Endothelial cell of umbilical vein (primary cell): Measurements from ENCODE around the gene FNDC1. TPM values are rescaled to one million over a fixed set of nuclear protein-coding genes. Genes with fewer than 3 reads are reported as not detected.

Source experiments
- BruUV-seq: library from RNA; stranded (reverse); fragments of 400-500 nt; replicated peaks from 2 replicates; lab custom pipeline; 2021; lab: Mats Ljungman, UMichigan
- CTCF ChIA-PET: fragments of 300-600, 350-600 bp; sonication (Branson Sonifier 250); formaldehyde crosslinking; loops from one replicate; lab custom pipeline; 2021; ENCODE audit warnings: antibody characterized with exemption, inconsistent platforms; lab: Charles Lee
- POLR2A ChIA-PET: fragments of 300-600, 350-600 bp; sonication (Branson Sonifier 250); formaldehyde crosslinking; loops from one replicate; lab custom pipeline; 2021; ENCODE audit warnings: antibody characterized with exemption, inconsistent platforms; lab: Charles Lee
- DNase-seq: peaks from one replicate; pipeline ENCODE4 v3.0.0-alpha.2; 2011; ENCODE audit warnings: low read depth, low spot score
- FAIRE-seq: peaks from 2 replicates; lab custom pipeline; 2011; peaks lifted over from hg19 to GRCh38; lab: Jason Lieb, UNC
- H2AFZ ChIP-seq: 2 replicates; pipeline ENCODE4 v1.6.0; 2012; ENCODE audit warnings: low read depth, low read length, control low read depth, inconsistent platforms
- H3K27ac ChIP-seq: 2 replicates; pipeline ENCODE4 v1.5.1; 2011; ENCODE audit warnings: low read depth, mild to moderate bottlenecking, control low read depth, low read length, moderate library complexity; ENCODE audit not compliant: insufficient read depth
- H3K27me3 ChIP-seq, 2 experiments: 2 replicates each; pipeline versions ENCODE4 v1.6.0 to v1.6.1; 2011; ENCODE audit warnings: low read length in 2 of 2, mixed read lengths in 1 of 2; ENCODE audit not compliant: control insufficient read depth in 2 of 2, insufficient read depth in 2 of 2
- H3K36me3 ChIP-seq, 2 experiments: 2 replicates in 1 of 2; 3 replicates in 1 of 2; pipeline ENCODE4 v1.5.1; 2011; ENCODE audit warnings: low read length in 2 of 2, mild to moderate bottlenecking in 1 of 2, moderate library complexity in 1 of 2; ENCODE audit not compliant: control insufficient read depth in 2 of 2, insufficient read depth in 2 of 2; ENCODE audit errors: extremely low read depth in 1 of 2
- H3K4me1 ChIP-seq: 3 replicates; pipeline ENCODE4 v1.5.1; 2011; ENCODE audit warnings: mild to moderate bottlenecking, low read length; ENCODE audit not compliant: control insufficient read depth, insufficient read depth; ENCODE audit errors: extremely low read depth
- H3K4me2 ChIP-seq: 2 replicates; pipeline ENCODE4 v1.6.1; 2011; ENCODE audit warnings: low read length, control low read depth, mixed read lengths; ENCODE audit not compliant: insufficient read depth
- H3K4me3 ChIP-seq, 3 experiments: fragments of 200-600 bp in 1 of 3; sonication (generic), shearing (Covaris generic) in 1 of 3; replicated peaks in 1 of 3; 2 replicates each; pipeline ENCODE4 v1.5.1; 2011 to 2016; ENCODE audit warnings: control low read depth in 3 of 3, low read length in 3 of 3, mild to moderate bottlenecking in 2 of 3, inconsistent platforms in 1 of 3, low read depth in 1 of 3, moderate library complexity in 1 of 3; ENCODE audit not compliant: insufficient read depth in 1 of 3
- H3K79me2 ChIP-seq: 2 replicates; pipeline ENCODE4 v1.6.0; 2012; ENCODE audit warnings: low read length, inconsistent platforms; ENCODE audit not compliant: control insufficient read depth, insufficient read depth
- H3K9ac ChIP-seq: replicated peaks from 2 replicates; pipeline ENCODE3; 2011; ENCODE audit warnings: low read length, control low read depth; ENCODE audit not compliant: insufficient read depth; ENCODE audit errors: extremely low read depth
- H3K9me1 ChIP-seq: replicated peaks from 3 replicates; pipeline ENCODE4 v1.6.0; 2011; ENCODE audit warnings: mild to moderate bottlenecking, low read length; ENCODE audit not compliant: control insufficient read depth, insufficient read depth; ENCODE audit errors: extremely low read depth
- H3K9me3 ChIP-seq: replicated peaks from 2 replicates; pipeline ENCODE4 v1.5.1; 2012; ENCODE audit warnings: low read length, inconsistent platforms; ENCODE audit not compliant: control insufficient read depth, insufficient read depth
- H4K20me1 ChIP-seq: replicated peaks from 2 replicates; pipeline ENCODE3; 2011; ENCODE audit warnings: mild to moderate bottlenecking, low read length; ENCODE audit not compliant: control insufficient read depth, insufficient read depth; ENCODE audit errors: extremely low read depth
- CTCF ChIP-seq, 2 donors: IDR thresholded peaks; 1 replicate in 1 of 2; 2 replicates in 1 of 2; pipeline ENCODE4 v1.5.1; 2011; ENCODE audit warnings: low read length in 2 of 2, mild to moderate bottlenecking in 2 of 2, moderate library complexity in 2 of 2, control low read depth in 1 of 2, inconsistent platforms in 1 of 2, low read depth in 1 of 2; ENCODE audit not compliant: insufficient read depth in 1 of 2; ENCODE audit errors: extremely low read depth in 1 of 2
- EZH2 ChIP-seq: IDR thresholded peaks from 2 replicates; pipeline ENCODE4 v1.6.1; 2012; ENCODE audit warnings: borderline replicate concordance, low read depth, mild to moderate bottlenecking, moderate library complexity, low read length, inconsistent platforms; ENCODE audit not compliant: severe bottlenecking
- FOS ChIP-seq: IDR thresholded peaks from 2 replicates; pipeline ENCODE4 v1.6.1; 2011; ENCODE audit warnings: mild to moderate bottlenecking, low read length, moderate library complexity, borderline replicate concordance; ENCODE audit not compliant: insufficient read depth
- GATA2 ChIP-seq: IDR thresholded peaks from 2 replicates; pipeline ENCODE4 v1.7.0; 2011; ENCODE audit warnings: low read depth, mild to moderate bottlenecking, moderate library complexity, mixed read lengths, low read length; ENCODE audit not compliant: insufficient read length, insufficient read depth
- JUN ChIP-seq: IDR thresholded peaks from 2 replicates; pipeline ENCODE4 v1.6.1; 2011; ENCODE audit warnings: borderline replicate concordance, low read depth; ENCODE audit not compliant: insufficient read length, insufficient read depth
- MAX ChIP-seq: IDR thresholded peaks from 2 replicates; pipeline ENCODE4 v1.6.1; 2011; ENCODE audit not compliant: insufficient read depth, insufficient read length
- MYC ChIP-seq: IDR thresholded peaks from one replicate; pipeline ENCODE4 v1.6.1; 2011; ENCODE audit warnings: mild to moderate bottlenecking, low read depth, low read length
- POLR2A ChIP-seq: IDR thresholded peaks from 2 replicates; pipeline ENCODE4 v1.6.1; 2012; ENCODE audit warnings: low read depth, mild to moderate bottlenecking, control low read depth, low read length
- POLR2AphosphoS5 ChIP-seq: IDR thresholded peaks from 2 replicates; pipeline ENCODE4 v1.6.1; 2012; ENCODE audit warnings: low read depth, mild to moderate bottlenecking, control low read depth, low read length, moderate library complexity; ENCODE audit not compliant: insufficient read depth
- dilution Hi-C: fragments of 300-500 bp; cut with MboI; formaldehyde crosslinking; loops from one replicate; pipeline ENCODE4 v1.15.0; 2019; ENCODE audit warnings: low sequenced_read_pairs; ENCODE audit not compliant: extremely low pct_ligation_motif_present
- intact Hi-C: fragments of 100-400 bp; cut with micrococcal nuclease; formaldehyde crosslinking; loops from one replicate; pipeline ENCODE4 v1.10.0; 2022
- polyA plus RNA-seq, 4 experiments: library from polyadenylated mRNA; depleted of rRNA in 3 of 4; stranded (reverse) in 3 of 4; unstranded in 1 of 4; fragments of >200 nt; gene quantifications; 2 replicates each; pipeline versions ENCODE4 v1.2.1 to v1.2.3, GENCODE V29; 2011 to 2012; ENCODE audit warnings: missing spikeins in 1 of 4
- total RNA-seq: library from RNA; stranded (reverse); gene quantifications from 2 replicates; pipeline ENCODE4 v1.2.3, GENCODE V29; 2021

Gene FNDC1
- total and polyA plus RNA-seq, 2 donors (not counting 3 experiments of a cell fraction or from before 2014, with no cell fraction given), result 0.04 TPM; not detected in 1

GRCh38 chr6:159249128-159249527 lies 79.9 kb downstream of the FNDC1 start:
- no peaks in the 10 kb centered on the region for H3K36me3 ChIP-seq
- CTCF ChIA-PET, result no interaction called here
- POLR2A ChIA-PET, result no interaction called here
- FAIRE-seq (no peak), DNase-seq (no peak)
- H3K27me3 ChIP-seq, result no peaks in the 10 kb centered on the region
- H3K79me2 ChIP-seq, result no peaks in the 10 kb centered on the region
- no peaks in the 10 kb centered on the region for H3K9me3 ChIP-seq
- H4K20me1 ChIP-seq, result no peaks in the 10 kb centered on the region
- intact Hi-C loops (no loop called here), dilution Hi-C loops (no loop called here)
- H2AFZ ChIP-seq, result no peak overlapping the region
- no peak overlapping the region for H3K4me2 ChIP-seq
- H3K9ac ChIP-seq, result no peak overlapping the region
- no TSS peak for BruUV-seq
- H3K27ac ChIP-seq, result no peak overlapping the region
- TF ChIP-seq POLR2AphosphoS5 (no peak), MYC (no peak), POLR2A (no peak), GATA2 (no peak), FOS (no peak), EZH2 (no peak), MAX (no peak), JUN (no peak), CTCF (IDR thresholded peaks at IDR 0.05; ENCODE audit: extremely low read depth in 1 of 2, insufficient read depth in 1 of 2, low read depth in 1 of 2, low read length in 2 of 2) (no peak)
- no peaks in the 10 kb centered on the region for H3K4me1 ChIP-seq
- no peaks in the 10 kb centered on the region for H3K9me1 ChIP-seq
- no peak overlapping the region for H3K4me3 ChIP-seq
